ENCODE results near the gene MAGT1. TPM values are rescaled to one million over a fixed set of nuclear protein-coding genes. Genes with fewer than 3 reads are reported as not detected.
"Not testable (repeated sequence)": the region's sequence is repeated elsewhere in the genome, so short reads cannot be mapped to it uniquely, and the experiment has no call there.

The MAGT1 gene
- total RNA-seq, 4 donors from 2014 or later: 39.7 to 60.1 (median 43.4) TPM

DNA sequence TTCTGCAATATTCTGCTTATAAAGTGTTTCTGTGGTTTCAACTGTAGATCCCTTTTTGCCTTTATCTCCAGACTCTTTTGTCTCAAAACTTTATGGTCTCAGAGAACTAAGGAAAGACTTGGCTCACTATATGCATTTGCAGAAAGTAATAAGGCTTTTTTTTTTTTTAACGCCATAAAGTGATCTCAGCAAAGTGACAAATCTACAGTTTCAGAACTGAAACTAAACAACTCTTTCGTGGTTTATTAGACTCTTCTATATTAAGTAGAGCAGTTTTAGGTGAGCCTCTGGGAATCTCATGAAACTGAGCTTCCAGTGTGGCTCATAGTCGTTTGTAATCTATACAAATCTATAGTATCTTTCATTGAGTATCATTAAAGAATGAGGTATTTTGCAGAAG is 30.5 kb upstream of the MAGT1 start:
- no peak for DNase-seq (ENCODE audit: low spot score)
- TF ChIP-seq, protein P1, sequence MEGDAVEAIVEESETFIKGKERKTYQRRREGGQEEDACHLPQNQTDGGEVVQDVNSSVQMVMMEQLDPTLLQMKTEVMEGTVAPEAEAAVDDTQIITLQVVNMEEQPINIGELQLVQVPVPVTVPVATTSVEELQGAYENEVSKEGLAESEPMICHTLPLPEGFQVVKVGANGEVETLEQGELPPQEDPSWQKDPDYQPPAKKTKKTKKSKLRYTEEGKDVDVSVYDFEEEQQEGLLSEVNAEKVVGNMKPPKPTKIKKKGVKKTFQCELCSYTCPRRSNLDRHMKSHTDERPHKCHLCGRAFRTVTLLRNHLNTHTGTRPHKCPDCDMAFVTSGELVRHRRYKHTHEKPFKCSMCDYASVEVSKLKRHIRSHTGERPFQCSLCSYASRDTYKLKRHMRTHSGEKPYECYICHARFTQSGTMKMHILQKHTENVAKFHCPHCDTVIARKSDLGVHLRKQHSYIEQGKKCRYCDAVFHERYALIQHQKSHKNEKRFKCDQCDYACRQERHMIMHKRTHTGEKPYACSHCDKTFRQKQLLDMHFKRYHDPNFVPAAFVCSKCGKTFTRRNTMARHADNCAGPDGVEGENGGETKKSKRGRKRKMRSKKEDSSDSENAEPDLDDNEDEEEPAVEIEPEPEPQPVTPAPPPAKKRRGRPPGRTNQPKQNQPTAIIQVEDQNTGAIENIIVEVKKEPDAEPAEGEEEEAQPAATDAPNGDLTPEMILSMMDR (IDR thresholded peaks at IDR 0.05): no peak
- no peak for ATAC-seq (ENCODE audit: low FRiP score)

DNA sequence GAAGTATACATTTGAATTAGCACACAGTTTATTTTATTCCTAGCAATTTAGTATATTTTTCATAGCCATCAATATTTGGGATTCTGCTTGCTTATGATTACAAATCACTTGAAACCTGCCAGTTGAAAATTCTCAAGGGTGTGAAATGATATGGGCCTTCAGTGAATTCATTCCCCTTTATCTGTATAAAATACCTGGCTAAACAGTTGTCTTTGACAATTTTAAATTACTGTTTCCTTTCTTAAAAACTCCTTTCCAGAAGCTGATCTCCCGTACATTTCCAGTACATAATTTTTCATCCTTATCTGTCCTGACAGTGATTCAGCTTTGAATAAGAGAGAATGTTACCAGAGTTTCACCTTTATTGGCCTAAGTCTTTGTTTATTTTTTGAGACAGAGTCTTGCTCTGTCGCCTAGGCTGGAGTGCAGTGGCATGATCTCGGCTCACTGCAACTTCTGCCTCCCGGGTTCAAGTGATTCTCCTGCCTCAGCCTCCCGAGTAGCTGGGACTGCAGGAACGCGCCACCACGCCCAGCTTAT is 29.2 kb upstream of the MAGT1 start:
- no peak for ATAC-seq (ENCODE audit: low FRiP score)
- TF ChIP-seq, protein P1 (IDR thresholded peaks at IDR 0.05): no peak
- no peak for DNase-seq (ENCODE audit: low spot score)

DNA sequence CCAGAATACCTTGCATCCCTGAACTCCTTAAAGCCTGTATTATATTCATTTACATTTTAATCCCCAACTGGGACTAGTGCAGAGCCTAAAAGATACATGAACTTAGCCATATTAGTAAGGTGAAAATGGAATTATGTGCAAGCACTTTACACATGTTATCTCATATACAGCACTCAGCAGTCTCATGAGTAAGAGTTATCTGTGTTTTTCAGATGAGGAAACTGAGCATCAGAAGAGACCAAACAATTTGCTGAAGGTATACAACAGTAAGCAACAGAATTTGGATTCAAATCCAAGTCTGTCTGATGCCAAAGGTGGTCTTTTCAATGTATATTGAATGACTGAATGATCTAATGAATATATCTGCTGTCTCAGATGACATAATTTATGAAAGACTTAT is 27.6 kb upstream of the MAGT1 start:
- ATAC-seq (ENCODE audit: low FRiP score) (no peak), DNase-seq (ENCODE audit: low spot score) (no peak)
- TF ChIP-seq, protein P1 (IDR thresholded peaks at IDR 0.05): no peak

DNA sequence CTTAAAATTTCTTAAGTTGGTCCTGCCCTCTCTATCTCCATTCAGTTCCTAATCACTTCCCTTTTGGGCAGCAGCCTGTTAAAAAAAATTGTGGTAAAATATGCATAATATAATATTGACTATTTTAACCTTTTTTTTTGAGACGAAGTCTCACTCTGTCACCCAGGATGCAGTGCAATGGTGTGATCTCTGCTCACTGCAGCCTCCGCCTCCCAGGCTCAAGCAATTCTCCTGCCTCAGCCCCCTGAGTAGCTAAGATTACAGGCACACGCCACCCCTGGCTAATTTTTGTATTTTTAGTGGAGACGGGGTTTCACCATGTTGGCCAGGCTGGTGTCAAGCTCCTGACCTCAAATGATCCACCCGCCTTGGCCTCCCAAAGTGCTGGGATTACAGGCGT is 24.1 kb upstream of the MAGT1 start:
- ATAC-seq (ENCODE audit: low FRiP score); DNase-seq (ENCODE audit: low spot score): not testable (repeated sequence)

- ATAC-seq (ENCODE audit: low FRiP score): no peak
- DNase-seq (ENCODE audit: low spot score): no peak
- TF ChIP-seq, protein P1 (IDR thresholded peaks at IDR 0.05): no peak
Observed at GRCh38 chrX:77918568-77918967, 23.3 kb upstream of the MAGT1 start.

DNA sequence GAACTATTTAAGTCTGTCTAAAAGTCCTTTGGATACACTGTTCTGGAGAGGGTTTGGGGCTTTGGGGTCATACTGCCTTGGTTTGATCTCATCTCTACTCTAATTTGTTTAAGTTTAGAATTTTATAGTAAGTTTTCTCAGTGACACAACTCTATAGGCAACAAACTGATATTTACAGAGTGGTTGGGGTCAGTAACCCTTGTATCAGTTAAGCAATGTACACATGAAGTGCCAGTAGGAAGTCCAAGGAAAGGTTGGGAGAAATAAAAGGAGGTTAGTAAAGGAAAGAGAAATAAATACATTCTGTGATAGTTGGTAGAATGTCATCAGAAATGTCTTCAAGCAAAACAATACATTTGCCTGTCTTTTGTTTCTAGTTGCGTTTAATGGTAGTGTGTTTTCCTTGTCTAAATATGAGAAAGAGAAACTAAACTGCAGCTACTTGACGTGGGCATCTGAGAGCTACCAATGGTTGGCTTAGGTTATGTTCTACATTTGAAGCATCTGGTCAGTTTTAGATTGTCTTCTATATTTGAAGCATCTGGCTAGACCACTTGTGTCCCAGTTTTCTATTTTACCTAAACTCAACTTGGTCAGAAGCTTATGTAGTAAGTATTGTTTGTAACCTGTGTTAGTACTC is 22.2 kb upstream of the MAGT1 start:
- TF ChIP-seq, protein P1 (IDR thresholded peaks at IDR 0.05): no peak
- DNase-seq (ENCODE audit: low spot score): no peak

DNA sequence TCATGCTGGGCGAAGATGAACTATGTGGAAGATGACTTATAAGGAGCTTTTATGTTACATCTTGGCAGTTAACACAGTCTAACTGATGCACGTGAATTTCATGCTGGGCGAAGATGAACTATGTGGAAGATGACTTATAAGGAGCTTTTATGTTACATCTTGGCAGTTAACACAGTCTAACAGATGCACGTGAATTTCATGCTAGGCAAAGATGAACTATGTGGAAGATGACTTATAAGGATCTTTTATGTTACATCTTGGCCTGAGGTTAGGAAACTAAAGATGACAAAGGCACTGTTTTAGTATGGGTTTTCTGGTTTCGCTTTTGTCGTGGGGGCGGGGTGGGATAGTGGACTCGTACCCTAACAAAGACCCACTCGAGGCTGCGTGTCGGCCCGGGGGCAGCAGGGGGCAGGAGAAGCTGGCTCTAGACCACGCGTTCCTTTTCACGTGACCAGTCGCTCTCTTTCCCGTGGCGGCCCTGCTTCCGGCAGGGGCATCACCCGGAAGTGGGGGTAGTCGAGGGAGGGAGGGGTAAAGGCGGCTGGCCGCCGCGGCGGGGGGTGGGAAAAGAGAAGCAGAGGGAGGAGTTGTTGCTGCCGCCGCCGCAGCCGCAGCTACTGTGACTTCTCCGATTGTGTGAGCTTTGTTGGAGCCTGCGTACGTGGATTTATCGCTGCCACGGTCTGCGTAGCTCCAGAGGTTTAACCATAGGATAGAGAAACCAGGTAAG is 15.0 kb upstream of the MAGT1 start, which contains the start of gene ATP7A:
Gene ATP7A, plus strand, starts transcription at position 586 of the 733 bp plus-strand sequence. CDS start 60,949 bp downstream, outside the sequence.
- TF ChIP-seq, protein P1 (IDR thresholded peaks at IDR 0.05): no peak
- ATAC-seq (ENCODE audit: low FRiP score) (peak; percentile 92), DNase-seq (ENCODE audit: low spot score) (peak; percentile 70)

More for the DNA sequence above, 22.2 kb upstream of the MAGT1 start:
- ATAC-seq (ENCODE audit: low FRiP score): no peak

Data from omental fat pad (tissue), 4 donors.